ENCODE results near the gene GRIK3.

GRIK3 gene

GRCh38 chr1:36941316-36941978 lies 92.9 kb downstream of the GRIK3 start:
- H3K4me3 ChIP-seq (ENCODE audit: low read length), result no peak overlapping the region
- H3K27me3 ChIP-seq (ENCODE audit: insufficient read depth, low read length), result no peaks in the 10 kb centered on the region

GRCh38 chr1:36938819-36939218 lies 95.5 kb downstream of the GRIK3 start:
- 74% methylated on average over 7 of the region's 7 CpGs for WGBS
- Histone ChIP-seq H3K27me3 (ENCODE audit: insufficient read depth, low read length) (no peaks in the 10 kb centered on the region), H3K36me3 (ENCODE audit: insufficient read depth, low read length) (no peaks in the 10 kb centered on the region), H3K9me3 (ENCODE audit: insufficient read depth, low read depth, low read length) (no peaks in the 10 kb centered on the region), H3K27ac (ENCODE audit: low read depth, low read length) (no peak overlapping the region), H3K4me3 (ENCODE audit: low read length) (no peak overlapping the region), H3K9ac (ENCODE audit: low read depth, low read length) (no peak overlapping the region), H3K4me1 (ENCODE audit: insufficient read depth, low read length) (no peaks in the 10 kb centered on the region)

More at GRCh38 chr1:36941316-36941978, 92.9 kb downstream of the GRIK3 start:
- 61% methylated on average over 8 of the region's 8 CpGs for WGBS
- Histone ChIP-seq H3K27ac (ENCODE audit: low read depth, low read length) (no peak overlapping the region), H3K9ac (ENCODE audit: low read depth, low read length) (no peak overlapping the region), H3K9me3 (ENCODE audit: insufficient read depth, low read depth, low read length) (no peaks in the 10 kb centered on the region), H3K36me3 (ENCODE audit: insufficient read depth, low read length) (no peaks in the 10 kb centered on the region), H3K4me1 (ENCODE audit: insufficient read depth, low read length) (no peaks in the 10 kb centered on the region)

- H3K4me3 ChIP-seq (ENCODE audit: low read length), result no peak overlapping the region
Observed at GRCh38 chr1:36937371-36937770, 96.9 kb downstream of the GRIK3 start.

GRCh38 chr1:36934061-36934460 lies 100.3 kb downstream of the GRIK3 start:
- H3K27ac ChIP-seq (ENCODE audit: low read depth, low read length), result no peak overlapping the region
- H3K9me3 ChIP-seq (ENCODE audit: insufficient read depth, low read depth, low read length), result no peaks in the 10 kb centered on the region
- no peaks in the 10 kb centered on the region for H3K4me1 ChIP-seq (ENCODE audit: insufficient read depth, low read length)
- WGBS, result 93% methylated on average over 2 of the region's 2 CpGs
- H3K9ac ChIP-seq (ENCODE audit: low read depth, low read length), result no peak overlapping the region
- H3K27me3 ChIP-seq (ENCODE audit: insufficient read depth, low read length), result no peaks in the 10 kb centered on the region
- no peaks in the 10 kb centered on the region for H3K36me3 ChIP-seq (ENCODE audit: insufficient read depth, low read length)
- H3K4me3 ChIP-seq (ENCODE audit: low read length), result no peak overlapping the region

More at GRCh38 chr1:36937371-36937770, 96.9 kb downstream of the GRIK3 start:
- no peak overlapping the region for H3K9ac ChIP-seq (ENCODE audit: low read depth, low read length)
- no peaks in the 10 kb centered on the region for H3K4me1 ChIP-seq (ENCODE audit: insufficient read depth, low read length)
- WGBS, result 93% methylated on average over 6 of the region's 6 CpGs
- H3K36me3 ChIP-seq (ENCODE audit: insufficient read depth, low read length), result no peaks in the 10 kb centered on the region
- no peaks in the 10 kb centered on the region for H3K27me3 ChIP-seq (ENCODE audit: insufficient read depth, low read length)
- no peaks in the 10 kb centered on the region for H3K9me3 ChIP-seq (ENCODE audit: insufficient read depth, low read depth, low read length)
- no peak overlapping the region for H3K27ac ChIP-seq (ENCODE audit: low read depth, low read length)

- H3K9ac ChIP-seq (ENCODE audit: low read depth, low read length), result no peak overlapping the region
- H3K4me1 ChIP-seq (ENCODE audit: insufficient read depth, low read length), result peaks cover 7% of the 10 kb centered on the region
- no peaks in the 10 kb centered on the region for H3K36me3 ChIP-seq (ENCODE audit: insufficient read depth, low read length)
- no peak overlapping the region for H3K27ac ChIP-seq (ENCODE audit: low read depth, low read length)
- 84% methylated on average over 8 of the region's 8 CpGs for WGBS
- no peak overlapping the region for H3K4me3 ChIP-seq (ENCODE audit: low read length)
- H3K27me3 ChIP-seq (ENCODE audit: insufficient read depth, low read length), result no peaks in the 10 kb centered on the region
- no peaks in the 10 kb centered on the region for H3K9me3 ChIP-seq (ENCODE audit: insufficient read depth, low read depth, low read length)
Observed at GRCh38 chr1:36927826-36928225, 106.5 kb downstream of the GRIK3 start.

GRCh38 chr1:36925251-36925650 lies 109.1 kb downstream of the GRIK3 start:
- Histone ChIP-seq H3K27ac (ENCODE audit: low read depth, low read length) (no peak overlapping the region), H3K9me3 (ENCODE audit: insufficient read depth, low read depth, low read length) (no peaks in the 10 kb centered on the region), H3K4me1 (ENCODE audit: insufficient read depth, low read length) (peaks cover 14% of the 10 kb centered on the region), H3K4me3 (ENCODE audit: low read length) (no peak overlapping the region), H3K9ac (ENCODE audit: low read depth, low read length) (no peak overlapping the region), H3K36me3 (ENCODE audit: insufficient read depth, low read length) (no peaks in the 10 kb centered on the region), H3K27me3 (ENCODE audit: insufficient read depth, low read length) (no peaks in the 10 kb centered on the region)
- WGBS, result 88% methylated on average over 7 of the region's 7 CpGs

- H3K4me3 ChIP-seq (ENCODE audit: low read length), result no peak overlapping the region
- H3K36me3 ChIP-seq (ENCODE audit: insufficient read depth, low read length), result no peaks in the 10 kb centered on the region
- WGBS, result 29% methylated on average over 14 of the region's 14 CpGs
- H3K27ac ChIP-seq (ENCODE audit: low read depth, low read length), result no peak overlapping the region
- H3K4me1 ChIP-seq (ENCODE audit: insufficient read depth, low read length), result peaks cover 14% of the 10 kb centered on the region
- no peaks in the 10 kb centered on the region for H3K27me3 ChIP-seq (ENCODE audit: insufficient read depth, low read length)
- H3K9me3 ChIP-seq (ENCODE audit: insufficient read depth, low read depth, low read length), result no peaks in the 10 kb centered on the region
- no peak overlapping the region for H3K9ac ChIP-seq (ENCODE audit: low read depth, low read length)
Observed at GRCh38 chr1:36924282-36924811, 110.0 kb downstream of the GRIK3 start.

- 55% methylated on average over 10 of the region's 11 CpGs for WGBS
- Histone ChIP-seq H3K27me3 (ENCODE audit: insufficient read depth, low read length) (no peaks in the 10 kb centered on the region), H3K4me1 (ENCODE audit: insufficient read depth, low read length) (peaks cover 14% of the 10 kb centered on the region), H3K4me3 (ENCODE audit: low read length) (no peak overlapping the region), H3K27ac (ENCODE audit: low read depth, low read length) (no peak overlapping the region), H3K9me3 (ENCODE audit: insufficient read depth, low read depth, low read length) (no peaks in the 10 kb centered on the region), H3K9ac (ENCODE audit: low read depth, low read length) (no peak overlapping the region), H3K36me3 (ENCODE audit: insufficient read depth, low read length) (no peaks in the 10 kb centered on the region)
Observed at GRCh38 chr1:36922593-36923426, 111.5 kb downstream of the GRIK3 start.

GRCh38 chr1:36922071-36922470 lies 112.2 kb downstream of the GRIK3 start:
- Histone ChIP-seq H3K4me3 (ENCODE audit: low read length) (no peak overlapping the region), H3K27me3 (ENCODE audit: insufficient read depth, low read length) (no peaks in the 10 kb centered on the region), H3K36me3 (ENCODE audit: insufficient read depth, low read length) (no peaks in the 10 kb centered on the region), H3K27ac (ENCODE audit: low read depth, low read length) (no peak overlapping the region), H3K4me1 (ENCODE audit: insufficient read depth, low read length) (peaks cover 14% of the 10 kb centered on the region), H3K9ac (ENCODE audit: low read depth, low read length) (no peak overlapping the region), H3K9me3 (ENCODE audit: insufficient read depth, low read depth, low read length) (no peaks in the 10 kb centered on the region)
- 88% methylated on average over 5 of the region's 5 CpGs for WGBS

GRCh38 chr1:36920801-36921405 lies 113.4 kb downstream of the GRIK3 start:
- no peaks in the 10 kb centered on the region for H3K36me3 ChIP-seq (ENCODE audit: insufficient read depth, low read length)
- WGBS, result 91% methylated on average over 6 of the region's 6 CpGs
- H3K27ac ChIP-seq (ENCODE audit: low read depth, low read length), result no peak overlapping the region
- no peak overlapping the region for H3K4me3 ChIP-seq (ENCODE audit: low read length)
- peaks cover 14% of the 10 kb centered on the region for H3K4me1 ChIP-seq (ENCODE audit: insufficient read depth, low read length)
- no peak overlapping the region for H3K9ac ChIP-seq (ENCODE audit: low read depth, low read length)
- H3K9me3 ChIP-seq (ENCODE audit: insufficient read depth, low read depth, low read length), result 0 out of 2 replicates have a peak, but pooled peaks cover under 1% of the 10 kb centered on the region
- H3K27me3 ChIP-seq (ENCODE audit: insufficient read depth, low read length), result no peaks in the 10 kb centered on the region

GRCh38 chr1:36920371-36920770 lies 113.9 kb downstream of the GRIK3 start:
- no peaks in the 10 kb centered on the region for H3K27me3 ChIP-seq (ENCODE audit: insufficient read depth, low read length)
- 0 out of 2 replicates have a peak, but pooled peaks cover 6% of the 10 kb centered on the region for H3K9me3 ChIP-seq (ENCODE audit: insufficient read depth, low read depth, low read length)
- no peak overlapping the region for H3K4me3 ChIP-seq (ENCODE audit: low read length)
- H3K27ac ChIP-seq (ENCODE audit: low read depth, low read length), result no peak overlapping the region
- H3K9ac ChIP-seq (ENCODE audit: low read depth, low read length), result no peak overlapping the region
- peaks cover 14% of the 10 kb centered on the region for H3K4me1 ChIP-seq (ENCODE audit: insufficient read depth, low read length)
- WGBS, result 90% methylated on average over 3 of the region's 3 CpGs
- no peaks in the 10 kb centered on the region for H3K36me3 ChIP-seq (ENCODE audit: insufficient read depth, low read length)
